H9 (cell line): ENCODE data around the gene TMEM236. TPM values are rescaled to one million over a fixed set of nuclear protein-coding genes. Genes with fewer than 3 reads are reported as not detected.

Experiments
- DNase-seq: peaks from one replicate; pipeline ENCODE4 v3.0.0-alpha.2; 2017
- H2AFZ ChIP-seq: one replicate; pipeline ENCODE4 v1.6.1; 2013; ENCODE audit warnings: mild to moderate bottlenecking, low read length, control low read depth, moderate library complexity
- H2AK5ac ChIP-seq: 2 replicates; pipeline ENCODE4 v1.6.1; 2013; ENCODE audit warnings: low read length, control low read depth, mixed read lengths; ENCODE audit not compliant: insufficient read length
- H2BK120ac ChIP-seq: one replicate; pipeline ENCODE4 v1.6.1; 2013; ENCODE audit warnings: low read depth, mild to moderate bottlenecking, low read length, control low read depth, inconsistent platforms; ENCODE audit not compliant: poor library complexity, severe bottlenecking
- H2BK12ac ChIP-seq: 2 replicates; pipeline ENCODE4 v1.6.1; 2013; ENCODE audit warnings: low read length, control low read depth, mixed read lengths, low read depth; ENCODE audit not compliant: insufficient read length
- H2BK15ac ChIP-seq: 2 replicates; pipeline ENCODE4 v1.6.1; 2013; ENCODE audit warnings: low read depth, low read length, control low read depth
- H2BK20ac ChIP-seq: one replicate; pipeline ENCODE4 v1.6.1; 2013; ENCODE audit warnings: low read depth, mild to moderate bottlenecking, low read length, control low read depth, inconsistent platforms; ENCODE audit not compliant: poor library complexity, severe bottlenecking
- H2BK5ac ChIP-seq: 2 replicates; pipeline ENCODE4 v1.6.1; 2013; ENCODE audit warnings: low read length, control low read depth, mixed read lengths; ENCODE audit not compliant: insufficient read length
- H3K14ac ChIP-seq: 2 replicates; pipeline ENCODE4 v1.6.1; 2013; ENCODE audit warnings: low read length, control low read depth; ENCODE audit not compliant: insufficient read depth
- H3K18ac ChIP-seq: 2 replicates; pipeline ENCODE4 v1.6.1; 2013; ENCODE audit warnings: low read depth, mild to moderate bottlenecking, mixed read lengths, low read length, control low read depth; ENCODE audit not compliant: insufficient read length
- H3K23ac ChIP-seq: 2 replicates; pipeline ENCODE4 v1.6.1; 2013; ENCODE audit warnings: low read length, control low read depth, mixed read lengths, low read depth; ENCODE audit not compliant: insufficient read length
- H3K23me2 ChIP-seq: 2 replicates; pipeline ENCODE4 v1.6.1; 2013; ENCODE audit warnings: low read depth, mild to moderate bottlenecking, mixed read lengths, low read length, control low read depth; ENCODE audit not compliant: insufficient read length, poor library complexity, severe bottlenecking
- H3K27ac ChIP-seq: 2 replicates; pipeline ENCODE4 v1.5.1; 2013; ENCODE audit warnings: low read length, control low read depth, mixed read lengths, low read depth; ENCODE audit not compliant: insufficient read length
- H3K27me3 ChIP-seq: 2 replicates; pipeline ENCODE4 v1.6.1; 2013; ENCODE audit warnings: low read length, control low read depth, inconsistent platforms; ENCODE audit not compliant: insufficient read depth
- H3K4ac ChIP-seq: 2 replicates; pipeline ENCODE4 v1.6.1; 2013; ENCODE audit warnings: low read depth, mild to moderate bottlenecking, control low read depth, inconsistent platforms, low read length, moderate library complexity
- H3K4me1 ChIP-seq: 2 replicates; pipeline ENCODE4 v1.6.1; 2013; ENCODE audit warnings: low read length, control low read depth, inconsistent platforms; ENCODE audit not compliant: insufficient read depth
- H3K4me2 ChIP-seq: 2 replicates; pipeline ENCODE4 v1.6.1; 2013; ENCODE audit warnings: low read length, control low read depth, mixed read lengths; ENCODE audit not compliant: insufficient read length, insufficient read depth
- H3K56ac ChIP-seq: 2 replicates; pipeline ENCODE4 v1.6.1; 2013; ENCODE audit warnings: low read depth, mild to moderate bottlenecking, mixed read lengths, low read length, control low read depth; ENCODE audit not compliant: insufficient read length
- H3K79me1 ChIP-seq: 2 replicates; pipeline ENCODE4 v1.6.1; 2013; ENCODE audit warnings: low read depth, mild to moderate bottlenecking, moderate library complexity, low read length, control low read depth, inconsistent platforms; ENCODE audit not compliant: insufficient read depth, poor library complexity, severe bottlenecking
- H3K79me2 ChIP-seq: 2 replicates; pipeline ENCODE4 v1.6.1; 2013; ENCODE audit warnings: low read length, control low read depth, inconsistent platforms; ENCODE audit not compliant: insufficient read depth
- H3K9ac ChIP-seq: 2 replicates; pipeline ENCODE4 v1.6.1; 2013; ENCODE audit warnings: low read length, control low read depth, mixed read lengths; ENCODE audit not compliant: insufficient read length; ENCODE audit errors: extremely low read depth
- H3K9me3 ChIP-seq: one replicate; pipeline ENCODE4 v1.6.1; 2013; ENCODE audit warnings: low read depth, low read length, inconsistent platforms; ENCODE audit not compliant: control insufficient read depth
- H3T11ph ChIP-seq: one replicate; pipeline ENCODE4 v1.6.1; 2013; ENCODE audit warnings: mild to moderate bottlenecking, low read length, control low read depth, inconsistent platforms
- H4K20me1 ChIP-seq: one replicate; pipeline ENCODE4 v1.6.1; 2013; ENCODE audit not compliant: control insufficient read depth, insufficient read length, insufficient read depth
- H4K5ac ChIP-seq: 2 replicates; pipeline ENCODE4 v1.6.1; 2013; ENCODE audit warnings: low read depth, mild to moderate bottlenecking, mixed read lengths, low read length, control low read depth; ENCODE audit not compliant: insufficient read length
- H4K8ac ChIP-seq: replicated peaks from 2 replicates; pipeline ENCODE4 v1.6.1; 2013; ENCODE audit warnings: low read length, control low read depth, mixed read lengths, low read depth; ENCODE audit not compliant: insufficient read length
- H4K91ac ChIP-seq: 2 replicates; pipeline ENCODE4 v1.6.1; 2013; ENCODE audit warnings: low read depth, mild to moderate bottlenecking, moderate library complexity, mixed read lengths, low read length, control low read depth; ENCODE audit not compliant: insufficient read length
- H3K27ac Mint-ChIP-seq, 3 experiments: 2 replicates in 2 of 3; 3 replicates in 1 of 3; pipeline ENCODE4 v1.8.0; 2020 to 2021; ENCODE audit warnings: mixed read lengths in 3 of 3, mild to moderate bottlenecking in 1 of 3, moderate library complexity in 1 of 3
- H3K27me3 Mint-ChIP-seq: 2 replicates; pipeline ENCODE4 v1.8.0; 2021; ENCODE audit warnings: low read depth, mild to moderate bottlenecking, moderate library complexity, mixed read lengths
- H3K36me3 Mint-ChIP-seq, 3 experiments: 2 replicates in 2 of 3; 3 replicates in 1 of 3; pipeline ENCODE4 v1.8.0; 2020 to 2021; ENCODE audit warnings: low read depth in 3 of 3, mixed read lengths in 3 of 3; ENCODE audit not compliant: insufficient read depth in 1 of 3
- H3K4me1 Mint-ChIP-seq, 2 experiments: 2 replicates each; pipeline ENCODE4 v1.8.0; 2020; ENCODE audit warnings: mixed read lengths in 2 of 2
- H3K4me3 Mint-ChIP-seq, 2 experiments: 2 replicates in 1 of 2; 3 replicates in 1 of 2; pipeline ENCODE4 v1.8.0; 2020 to 2021; ENCODE audit warnings: mild to moderate bottlenecking in 2 of 2, mixed read lengths in 2 of 2, moderate library complexity in 1 of 2
- H3K9me3 Mint-ChIP-seq, 2 experiments: 2 replicates in 1 of 2; 3 replicates in 1 of 2; pipeline ENCODE4 v1.8.0; 2020; ENCODE audit warnings: mild to moderate bottlenecking in 2 of 2, mixed read lengths in 2 of 2, moderate library complexity in 1 of 2
- WGBS: extraction: QIAGEN DNeasy Blood & Tissue Kit; methylation state at CpG from one replicate; pipeline ENCODE4 v1.1.7; 2013; ENCODE audit warnings: missing lambda C conversion rate, low lambda C conversion rate, mixed read lengths; ENCODE audit not compliant: insufficient read length; ENCODE audit errors: extremely low coverage; 5-methylcytosine and 5-hydroxymethylcytosine counted together
- total RNA-seq: library from RNA; stranded (reverse); gene quantifications from 2 replicates; pipeline ENCODE4 v1.2.1, GENCODE V29; 2021
- TF ChIP-seq, protein P1 (sequence below): fragments of 200-600 bp; sonication (generic); conservative IDR thresholded peaks from 3 replicates; pipeline ENCODE4 v1.8.0; 2021; ENCODE audit warnings: antibody characterized with exemption, mild to moderate bottlenecking

The TMEM236 gene
- total RNA-seq, 1 experiment from 2014 or later: not detected

DNA sequence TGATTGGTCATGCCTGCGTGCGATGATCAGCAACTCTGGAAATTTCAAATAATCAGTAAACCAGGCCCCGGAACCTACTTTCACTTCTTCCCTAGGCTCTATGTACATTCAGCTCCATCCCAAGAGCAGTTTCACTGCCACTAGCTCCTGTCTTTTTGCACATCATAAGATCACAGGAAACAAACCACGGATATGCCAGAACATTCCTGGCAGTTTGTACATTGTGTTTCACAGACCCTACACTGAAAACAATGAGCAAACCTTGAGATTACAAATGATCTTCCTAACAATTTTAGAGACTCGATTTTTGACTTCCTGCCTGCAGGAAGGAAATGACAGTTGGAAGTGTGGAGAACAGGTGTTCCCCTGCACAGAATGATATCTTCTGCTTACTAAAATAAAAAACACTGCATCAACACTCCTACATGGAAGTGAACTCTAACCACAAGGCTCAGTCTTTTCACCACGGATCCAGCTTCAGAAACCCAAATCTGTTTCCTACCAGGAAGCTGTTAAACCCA, 7.6 kb upstream of the TMEM236 start:
- Histone ChIP-seq H2AFZ (no peak overlapping the region), H3K79me1 (no peaks in the 10 kb centered on the region), H4K8ac (no peak overlapping the region), H3K4ac (no peak overlapping the region), H3T11ph (no peak overlapping the region), H2BK15ac (no peak overlapping the region), H3K14ac (no peak overlapping the region), H2BK120ac (no peak overlapping the region), H3K23ac (no peak overlapping the region), H2BK5ac (no peak overlapping the region), H3K27me3 (no peaks in the 10 kb centered on the region), H2AK5ac (no peak overlapping the region), H4K5ac (no peak overlapping the region), H4K20me1 (no peaks in the 10 kb centered on the region), H3K4me2 (no peak overlapping the region), H2BK12ac (no peak overlapping the region), H3K18ac (no peak overlapping the region), H3K9ac (no peak overlapping the region), H3K27ac (no peak overlapping the region), H3K79me2 (no peaks in the 10 kb centered on the region), H3K23me2 (no peaks in the 10 kb centered on the region), H2BK20ac (no peak overlapping the region), H3K4me1 (no peaks in the 10 kb centered on the region), H3K9me3 (no peaks in the 10 kb centered on the region), H3K56ac (no peak overlapping the region), H4K91ac (no peak overlapping the region)
- Mint-ChIP-seq H3K9me3 (no peaks in the 10 kb centered on the region), H3K36me3 (no peaks in the 10 kb centered on the region), H3K27me3 (no peaks in the 10 kb centered on the region), H3K4me1 (no peaks in the 10 kb centered on the region), H3K4me3 (no peak overlapping the region), H3K27ac (no peak overlapping the region)
- DNase-seq: no peak
- TF ChIP-seq, protein P1, sequence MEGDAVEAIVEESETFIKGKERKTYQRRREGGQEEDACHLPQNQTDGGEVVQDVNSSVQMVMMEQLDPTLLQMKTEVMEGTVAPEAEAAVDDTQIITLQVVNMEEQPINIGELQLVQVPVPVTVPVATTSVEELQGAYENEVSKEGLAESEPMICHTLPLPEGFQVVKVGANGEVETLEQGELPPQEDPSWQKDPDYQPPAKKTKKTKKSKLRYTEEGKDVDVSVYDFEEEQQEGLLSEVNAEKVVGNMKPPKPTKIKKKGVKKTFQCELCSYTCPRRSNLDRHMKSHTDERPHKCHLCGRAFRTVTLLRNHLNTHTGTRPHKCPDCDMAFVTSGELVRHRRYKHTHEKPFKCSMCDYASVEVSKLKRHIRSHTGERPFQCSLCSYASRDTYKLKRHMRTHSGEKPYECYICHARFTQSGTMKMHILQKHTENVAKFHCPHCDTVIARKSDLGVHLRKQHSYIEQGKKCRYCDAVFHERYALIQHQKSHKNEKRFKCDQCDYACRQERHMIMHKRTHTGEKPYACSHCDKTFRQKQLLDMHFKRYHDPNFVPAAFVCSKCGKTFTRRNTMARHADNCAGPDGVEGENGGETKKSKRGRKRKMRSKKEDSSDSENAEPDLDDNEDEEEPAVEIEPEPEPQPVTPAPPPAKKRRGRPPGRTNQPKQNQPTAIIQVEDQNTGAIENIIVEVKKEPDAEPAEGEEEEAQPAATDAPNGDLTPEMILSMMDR: no peak
- WGBS: no CpG with 5 or more reads among the region's 6 CpGs
